Hepatocyte (in vitro differentiated cells): ENCODE measurements around the gene SAFB2. TPM values are rescaled to one million over a fixed set of nuclear protein-coding genes. Genes with fewer than 3 reads are reported as not detected.

Experiments used
- DNase-seq: peaks from one replicate; pipeline ENCODE4 v3.0.0-alpha.2; 2016; ENCODE audit warnings: low spot score
- H2AFZ ChIP-seq: fragments of 200-600 bp; sonication (generic); 2 replicates; pipeline ENCODE4 v1.6.0; 2016; ENCODE audit warnings: antibody characterized with exemption, mild to moderate bottlenecking
- H3K27ac ChIP-seq: fragments of 200-600 bp; sonication (generic); 2 replicates; pipeline ENCODE4 v1.5.1; 2016; ENCODE audit warnings: mild to moderate bottlenecking
- H3K27me3 ChIP-seq: fragments of 200-600 bp; sonication (generic); 2 replicates; pipeline ENCODE4 v1.6.1; 2016
- H3K36me3 ChIP-seq: fragments of 200-600 bp; sonication (generic); replicated peaks from 2 replicates; pipeline ENCODE4 v1.5.1; 2016; ENCODE audit warnings: low read depth; ENCODE audit not compliant: insufficient read depth
- H3K4me1 ChIP-seq: fragments of 200-600 bp; sonication (generic); 2 replicates; pipeline ENCODE4 v1.5.1; 2016; ENCODE audit warnings: mild to moderate bottlenecking, moderate library complexity; ENCODE audit not compliant: insufficient read depth
- H3K4me2 ChIP-seq: fragments of 200-600 bp; sonication (generic); 2 replicates; pipeline ENCODE4 v1.6.0; 2016
- H3K4me3 ChIP-seq: fragments of 200-600 bp; sonication (generic); 2 replicates; pipeline ENCODE4 v1.5.1; 2016; ENCODE audit warnings: mild to moderate bottlenecking
- H3K79me2 ChIP-seq: fragments of 200-600 bp; sonication (generic); 2 replicates; pipeline ENCODE4 v1.6.0; 2017; ENCODE audit warnings: mild to moderate bottlenecking
- H3K9me2 ChIP-seq: fragments of 200-600 bp; sonication (generic); replicated peaks from 2 replicates; pipeline ENCODE4 v1.6.0; 2017; ENCODE audit warnings: mild to moderate bottlenecking; ENCODE audit not compliant: insufficient read depth
- H3K9me3 ChIP-seq: fragments of 200-600 bp; sonication (generic); 2 replicates; pipeline ENCODE4 v1.5.1; 2016; ENCODE audit warnings: low read depth, mild to moderate bottlenecking
- H4K20me1 ChIP-seq: fragments of 200-600 bp; sonication (generic); 2 replicates; pipeline ENCODE4 v1.6.0; 2016; ENCODE audit warnings: mild to moderate bottlenecking; ENCODE audit not compliant: insufficient read depth, poor library complexity, severe bottlenecking
- EZH2 ChIP-seq: fragments of 200-600 bp; sonication (generic); IDR thresholded peaks from 2 replicates; pipeline ENCODE4 v1.6.1; 2016; ENCODE audit warnings: antibody characterized with exemption, mild to moderate bottlenecking, borderline replicate concordance
- EZH2phosphoT487 ChIP-seq: fragments of 200-600 bp; sonication (generic); IDR thresholded peaks from one replicate; pipeline ENCODE4 v1.6.1; 2018; ENCODE audit warnings: antibody characterized with exemption, mild to moderate bottlenecking, low read depth, moderate library complexity; ENCODE audit not compliant: unreplicated experiment, severe bottlenecking
- WGBS: methylation state at CpG from one replicate; pipeline ENCODE4 v1.1.6; 2016; ENCODE audit warnings: low lambda C conversion rate; ENCODE audit errors: missing lambda C conversion rate; 5-methylcytosine and 5-hydroxymethylcytosine counted together
- polyA plus RNA-seq: library from polyadenylated mRNA; unstranded; fragments of >200 nt; fragmentation: Nextera tagmentation; extraction: Ambion mirVana; gene quantifications from 2 replicates; pipeline ENCODE4 v1.2.1, GENCODE V29; 2016
- total RNA-seq: library from RNA; depleted of rRNA; stranded (reverse); fragments of >200 nt; gene quantifications from 2 replicates; pipeline ENCODE4 v1.2.3, GENCODE V29; 2014
- TF ChIP-seq, protein P1 (sequence below): fragments of 200-600 bp; sonication (generic); IDR thresholded peaks from 2 replicates; pipeline ENCODE4 v1.5.1; 2016; ENCODE audit warnings: antibody characterized with exemption, mild to moderate bottlenecking; ENCODE audit not compliant: poor library complexity

Gene SAFB2
- total and polyA plus RNA-seq, 2 experiments from 2014 or later: 21.1 to 42.6 TPM

DNA sequence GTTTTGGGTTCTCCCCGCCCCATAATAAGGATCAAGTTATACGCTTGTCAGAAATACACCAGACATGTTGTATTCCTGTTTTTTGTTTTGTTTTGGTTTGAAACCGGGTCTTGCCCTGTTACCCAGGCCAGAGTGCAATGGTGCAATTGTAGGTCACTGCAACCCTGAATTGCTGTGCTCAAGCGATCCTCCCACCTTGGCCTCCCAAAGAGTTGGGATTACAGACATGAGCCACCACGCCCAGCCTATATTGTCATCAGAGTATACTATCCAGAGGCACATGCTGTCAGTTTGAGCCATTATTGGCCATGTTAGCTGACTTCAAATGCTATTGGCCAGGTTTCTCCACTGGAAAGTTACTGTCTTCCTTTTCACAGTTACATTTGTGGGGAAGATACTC lies 10.1 kb upstream of the SAFB2 start:
- Histone ChIP-seq H3K4me3 (no peak overlapping the region), H3K27me3 (no peaks in the 10 kb centered on the region), H3K4me2 (no peak overlapping the region), H4K20me1 (peaks cover 97% of the 10 kb centered on the region), H2AFZ (no peak overlapping the region), H3K9me2 (no peaks in the 10 kb centered on the region), H3K79me2 (peaks cover 100% of the 10 kb centered on the region), H3K27ac (no peak overlapping the region), H3K36me3 (no peaks in the 10 kb centered on the region), H3K4me1 (peaks cover 15% of the 10 kb centered on the region), H3K9me3 (no peaks in the 10 kb centered on the region)
- 95% methylated on average over 5 of the region's 5 CpGs for WGBS
- TF ChIP-seq, protein P1, sequence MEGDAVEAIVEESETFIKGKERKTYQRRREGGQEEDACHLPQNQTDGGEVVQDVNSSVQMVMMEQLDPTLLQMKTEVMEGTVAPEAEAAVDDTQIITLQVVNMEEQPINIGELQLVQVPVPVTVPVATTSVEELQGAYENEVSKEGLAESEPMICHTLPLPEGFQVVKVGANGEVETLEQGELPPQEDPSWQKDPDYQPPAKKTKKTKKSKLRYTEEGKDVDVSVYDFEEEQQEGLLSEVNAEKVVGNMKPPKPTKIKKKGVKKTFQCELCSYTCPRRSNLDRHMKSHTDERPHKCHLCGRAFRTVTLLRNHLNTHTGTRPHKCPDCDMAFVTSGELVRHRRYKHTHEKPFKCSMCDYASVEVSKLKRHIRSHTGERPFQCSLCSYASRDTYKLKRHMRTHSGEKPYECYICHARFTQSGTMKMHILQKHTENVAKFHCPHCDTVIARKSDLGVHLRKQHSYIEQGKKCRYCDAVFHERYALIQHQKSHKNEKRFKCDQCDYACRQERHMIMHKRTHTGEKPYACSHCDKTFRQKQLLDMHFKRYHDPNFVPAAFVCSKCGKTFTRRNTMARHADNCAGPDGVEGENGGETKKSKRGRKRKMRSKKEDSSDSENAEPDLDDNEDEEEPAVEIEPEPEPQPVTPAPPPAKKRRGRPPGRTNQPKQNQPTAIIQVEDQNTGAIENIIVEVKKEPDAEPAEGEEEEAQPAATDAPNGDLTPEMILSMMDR: no peak
- no peak for TF ChIP-seq EZH2phosphoT487
- no peak for TF ChIP-seq EZH2
- DNase-seq: no peak

DNA sequence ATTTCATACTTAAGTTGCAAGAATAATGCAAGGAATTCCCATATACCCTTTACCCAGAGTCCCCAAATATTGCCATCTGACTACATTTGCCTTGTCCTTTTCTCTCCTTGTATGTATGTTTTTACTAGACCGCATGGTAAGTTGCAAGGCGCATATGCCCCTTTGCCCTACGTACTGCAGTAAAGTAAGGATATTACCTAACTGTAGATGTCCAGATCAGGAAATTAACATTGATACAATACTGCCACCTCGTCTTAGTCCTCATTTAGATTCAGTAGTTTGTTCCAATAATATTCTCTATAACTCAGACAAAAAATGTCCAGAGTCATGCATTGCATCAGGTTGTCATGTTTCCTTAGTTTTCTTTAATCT lies 9.7 kb upstream of the SAFB2 start:
- no peak overlapping the region for H2AFZ ChIP-seq
- no peaks in the 10 kb centered on the region for H3K27me3 ChIP-seq
- DNase-seq: no peak
- H3K79me2 ChIP-seq: peaks cover 100% of the 10 kb centered on the region
- WGBS: 91% methylated on average over 4 of the region's 4 CpGs
- H3K4me2 ChIP-seq: no peak overlapping the region
- H3K4me3 ChIP-seq: no peak overlapping the region
- H3K9me2 ChIP-seq: no peaks in the 10 kb centered on the region
- peaks cover 15% of the 10 kb centered on the region for H3K4me1 ChIP-seq
- H3K36me3 ChIP-seq: no peaks in the 10 kb centered on the region
- no peaks in the 10 kb centered on the region for H3K9me3 ChIP-seq
- H4K20me1 ChIP-seq: peaks cover 97% of the 10 kb centered on the region
- TF ChIP-seq EZH2 (no peak), EZH2phosphoT487 (no peak)
- TF ChIP-seq, protein P1: no peak
- no peak overlapping the region for H3K27ac ChIP-seq

DNA sequence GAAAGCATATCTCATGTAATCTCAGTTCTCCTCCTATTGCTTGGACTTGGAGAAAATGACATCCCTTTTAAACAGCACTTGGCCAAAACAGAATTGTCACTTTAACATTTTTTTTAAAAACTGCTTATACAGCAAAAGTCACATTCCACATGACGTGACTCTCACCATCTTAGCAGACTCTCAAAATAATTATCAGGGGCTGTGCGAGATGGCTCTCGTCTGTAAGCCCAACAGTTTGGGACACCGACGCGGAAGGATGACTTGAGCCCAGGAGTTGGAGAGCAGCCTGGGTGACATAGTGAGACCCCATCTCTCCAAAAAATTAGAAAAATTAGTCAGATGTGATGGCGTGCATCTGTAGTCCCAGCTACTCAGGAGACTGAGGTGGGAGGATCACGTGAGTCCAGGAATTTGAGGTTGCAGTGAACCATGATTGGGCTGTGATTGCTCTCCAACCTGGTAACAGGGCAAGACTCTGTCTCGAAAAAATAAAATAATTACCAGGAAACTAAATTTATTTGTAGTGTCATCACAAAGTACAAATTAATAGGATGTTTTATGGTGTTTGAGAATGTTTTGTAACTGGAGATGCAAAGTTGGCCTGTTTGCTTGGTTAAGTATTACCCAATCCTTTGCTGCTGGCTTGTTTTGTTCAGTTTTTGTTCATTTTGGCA lies 9.1 kb upstream of the SAFB2 start:
- DNase-seq: no peak
- H3K4me3 ChIP-seq: no peak overlapping the region
- peaks cover 100% of the 10 kb centered on the region for H3K79me2 ChIP-seq
- WGBS: 93% methylated on average over 9 of the region's 9 CpGs
- no peak overlapping the region for H3K27ac ChIP-seq
- H3K4me2 ChIP-seq: no peak overlapping the region
- no peaks in the 10 kb centered on the region for H3K27me3 ChIP-seq
- H2AFZ ChIP-seq: no peak overlapping the region
- no peaks in the 10 kb centered on the region for H3K9me2 ChIP-seq
- no peaks in the 10 kb centered on the region for H3K36me3 ChIP-seq
- no peaks in the 10 kb centered on the region for H3K9me3 ChIP-seq
- H4K20me1 ChIP-seq: peaks cover 99% of the 10 kb centered on the region
- H3K4me1 ChIP-seq: peaks cover 15% of the 10 kb centered on the region
- TF ChIP-seq EZH2: no peak
- TF ChIP-seq EZH2phosphoT487: no peak
- TF ChIP-seq, protein P1: no peak
